Neural progenitor cell (in vitro differentiated cells): Measurements from ENCODE around the gene ZNF343. TPM values are rescaled to one million over a fixed set of nuclear protein-coding genes. Genes with fewer than 3 reads are reported as not detected.
"Not testable (repeated sequence)": the region's sequence is repeated elsewhere in the genome, so short reads cannot be mapped to it uniquely, and the experiment has no call there.

ENCODE experiments used
- DNase-seq: peaks from one replicate; pipeline ENCODE4 v3.0.0-alpha.2; 2016; ENCODE audit warnings: low spot score
- H2AFZ ChIP-seq: fragments of 200-600 bp; sonication (generic); replicated peaks from 2 replicates; pipeline ENCODE4 v1.6.1; 2016; ENCODE audit warnings: antibody characterized with exemption
- H3F3A ChIP-seq: fragments of 200-600 bp; sonication (generic); 2 replicates; pipeline ENCODE4 v1.6.1; 2016; ENCODE audit warnings: antibody characterized with exemption, low read depth
- H3K27ac ChIP-seq: fragments of 200-600 bp; sonication (generic); 2 replicates; pipeline ENCODE4 v1.5.1; 2016; ENCODE audit warnings: mild to moderate bottlenecking
- H3K27me3 ChIP-seq: fragments of 200-600 bp; sonication (generic); 2 replicates; pipeline ENCODE4 v1.6.1; 2016; ENCODE audit warnings: mild to moderate bottlenecking, moderate library complexity
- H3K36me3 ChIP-seq: fragments of 200-600 bp; sonication (generic); 2 replicates; pipeline ENCODE4 v1.5.1; 2016
- H3K4me1 ChIP-seq: fragments of 200-600 bp; sonication (generic); 2 replicates; pipeline ENCODE4 v1.6.1; 2016; ENCODE audit warnings: mixed run types
- H3K4me2 ChIP-seq: fragments of 200-600 bp; sonication (generic); 2 replicates; pipeline ENCODE4 v1.6.1; 2016
- H3K4me3 ChIP-seq: fragments of 200-600 bp; sonication (generic); 2 replicates; pipeline ENCODE4 v1.5.1; 2016
- H3K79me2 ChIP-seq: fragments of 200-600 bp; sonication (generic); 2 replicates; pipeline ENCODE4 v1.6.1; 2016; ENCODE audit warnings: low read depth
- H3K9ac ChIP-seq: fragments of 200-600 bp; sonication (generic); 2 replicates; pipeline ENCODE4 v1.6.1; 2016
- H3K9me3 ChIP-seq: fragments of 200-600 bp; sonication (generic); 2 replicates; pipeline ENCODE4 v1.5.1; 2016; ENCODE audit warnings: low read depth
- H4K20me1 ChIP-seq: fragments of 200-600 bp; sonication (generic); 2 replicates; pipeline ENCODE4 v1.6.1; 2016; ENCODE audit warnings: low read depth
- H3K27ac Mint-ChIP-seq: 3 replicates; pipeline ENCODE4 v1.8.0; 2021; ENCODE audit warnings: mixed read lengths
- H3K27me3 Mint-ChIP-seq: 2 replicates; pipeline ENCODE4 v1.8.0; 2022; ENCODE audit warnings: low read depth, mild to moderate bottlenecking, inconsistent platforms, moderate library complexity, mixed read lengths; ENCODE audit not compliant: insufficient read depth
- H3K36me3 Mint-ChIP-seq: 3 replicates; pipeline ENCODE4 v1.8.0; 2021; ENCODE audit warnings: mixed read lengths
- H3K4me1 Mint-ChIP-seq: 3 replicates; pipeline ENCODE4 v1.8.0; 2021; ENCODE audit warnings: mixed read lengths
- H3K4me3 Mint-ChIP-seq: 3 replicates; pipeline ENCODE4 v1.8.0; 2021; ENCODE audit warnings: mild to moderate bottlenecking, moderate library complexity, mixed read lengths
- H3K9me3 Mint-ChIP-seq: 3 replicates; pipeline ENCODE4 v1.8.0; 2020; ENCODE audit warnings: mixed read lengths
- CTCF ChIP-seq: fragments of 200-600 bp; sonication (generic); IDR thresholded peaks from 2 replicates; pipeline ENCODE4 v1.5.1; 2017; ENCODE audit warnings: antibody characterized with exemption, mild to moderate bottlenecking
- EZH2 ChIP-seq: fragments of 200-600 bp; sonication (generic); IDR thresholded peaks from 2 replicates; pipeline ENCODE4 v1.6.1; 2017; ENCODE audit warnings: antibody characterized with exemption, mild to moderate bottlenecking, moderate library complexity
- EZH2phosphoT487 ChIP-seq: fragments of 200-600 bp; sonication (generic); IDR thresholded peaks from 2 replicates; pipeline ENCODE4 v1.6.1; 2017; ENCODE audit warnings: antibody characterized with exemption
- total RNA-seq: library from RNA; depleted of rRNA; stranded (reverse); fragments of >200 nt; gene quantifications from 2 replicates; pipeline ENCODE4 v1.2.3, GENCODE V29; 2015; ENCODE audit warnings: low replicate concordance

ZNF343 gene
- total RNA-seq, 1 donor from 2014 or later, result 7.4 TPM

- no peaks in the 10 kb centered on the region for H3K36me3 Mint-ChIP-seq
- H3K9me3 Mint-ChIP-seq, result no peaks in the 10 kb centered on the region
- DNase-seq, result peak; percentile 31
- Histone ChIP-seq H3K79me2 (no peaks in the 10 kb centered on the region), H3K4me3 (no peak overlapping the region), H3K36me3 (no peaks in the 10 kb centered on the region), H3K27me3 (peaks cover 62% of the 10 kb centered on the region), H3K4me2 (no peak overlapping the region), H3K27ac (no peak overlapping the region), H3K9ac (no peak overlapping the region), H3K9me3 (no peaks in the 10 kb centered on the region), H4K20me1 (no peaks in the 10 kb centered on the region), H3F3A (no peaks in the 10 kb centered on the region), H3K4me1 (peaks cover 9% of the 10 kb centered on the region), H2AFZ (no peak overlapping the region)
- no peak for TF ChIP-seq EZH2phosphoT487
- no peak for TF ChIP-seq CTCF
- no peak for TF ChIP-seq EZH2
- peaks cover 14% of the 10 kb centered on the region for H3K4me1 Mint-ChIP-seq
- no peak overlapping the region for H3K27ac Mint-ChIP-seq
- H3K27me3 Mint-ChIP-seq, result peaks cover 14% of the 10 kb centered on the region
- H3K4me3 Mint-ChIP-seq, result no peak overlapping the region
Measured at GRCh38 chr20:2528671-2529271, 20.1 kb upstream of the ZNF343 start.

- Mint-ChIP-seq H3K27me3 (peaks cover 12% of the 10 kb centered on the region), H3K27ac (no peak overlapping the region), H3K9me3 (no peaks in the 10 kb centered on the region), H3K36me3 (no peaks in the 10 kb centered on the region), H3K4me3 (no peak overlapping the region), H3K4me1 (peaks cover 7% of the 10 kb centered on the region)
- peaks cover 6% of the 10 kb centered on the region for H3K4me1 ChIP-seq
- H3F3A ChIP-seq, result no peaks in the 10 kb centered on the region
- no peak overlapping the region for H3K9ac ChIP-seq
- H3K4me2 ChIP-seq, result no peak overlapping the region
- no peak overlapping the region for H3K27ac ChIP-seq
- H3K79me2 ChIP-seq, result no peaks in the 10 kb centered on the region
- no peaks in the 10 kb centered on the region for H4K20me1 ChIP-seq
- no peak overlapping the region for H3K4me3 ChIP-seq
- no peaks in the 10 kb centered on the region for H3K36me3 ChIP-seq
- no peak overlapping the region for H2AFZ ChIP-seq
- no peak for DNase-seq
- no peak for TF ChIP-seq EZH2phosphoT487
- no peak for TF ChIP-seq CTCF
- TF ChIP-seq EZH2, result no peak
- H3K27me3 ChIP-seq, result peaks cover 72% of the 10 kb centered on the region
- H3K9me3 ChIP-seq, result no peaks in the 10 kb centered on the region
Measured at GRCh38 chr20:2527762-2528161, 19.0 kb upstream of the ZNF343 start.

GRCh38 chr20:2526218-2526583 is 17.5 kb upstream of the ZNF343 start:
- not testable (repeated sequence) for H3K9me3 Mint-ChIP-seq, H4K20me1 ChIP-seq, H3F3A ChIP-seq, H3K4me2 ChIP-seq, H3K27ac ChIP-seq, H3K4me1 ChIP-seq, H3K9ac ChIP-seq, H3K36me3 Mint-ChIP-seq, H3K4me3 ChIP-seq, H3K27ac Mint-ChIP-seq, H3K79me2 ChIP-seq, H3K36me3 ChIP-seq, H2AFZ ChIP-seq, H3K9me3 ChIP-seq, DNase-seq
- Mint-ChIP-seq H3K4me1 (peaks cover 10% of the 10 kb centered on the region), H3K27me3 (peaks cover 15% of the 10 kb centered on the region), H3K4me3 (peak overlapping the region; percentile 50)
- H3K27me3 ChIP-seq, result peaks cover 88% of the 10 kb centered on the region

GRCh38 chr20:2524709-2525506 is 16.2 kb upstream of the ZNF343 start:
- Histone ChIP-seq H3K4me1 (peaks cover 6% of the 10 kb centered on the region), H3K79me2 (no peaks in the 10 kb centered on the region), H4K20me1 (no peaks in the 10 kb centered on the region), H3K9me3 (no peaks in the 10 kb centered on the region), H2AFZ (peak overlapping the region; percentile 99), H3K9ac (no peak overlapping the region), H3K27me3 (peaks cover 95% of the 10 kb centered on the region), H3K4me3 (peak overlapping the region; percentile 89), H3F3A (no peaks in the 10 kb centered on the region), H3K36me3 (no peaks in the 10 kb centered on the region), H3K27ac (no peak overlapping the region), H3K4me2 (peak overlapping the region; percentile 93)
- TF ChIP-seq CTCF (peak; percentile 2), EZH2 (no peak)
- H3K9me3 Mint-ChIP-seq, result no peaks in the 10 kb centered on the region
- H3K27ac Mint-ChIP-seq, result peak overlapping the region; percentile 80
- H3K36me3 Mint-ChIP-seq, result no peaks in the 10 kb centered on the region
- H3K4me3 Mint-ChIP-seq, result peak overlapping the region; percentile 92
- H3K27me3 Mint-ChIP-seq, result peaks cover 15% of the 10 kb centered on the region
- DNase-seq, result peak; percentile 80
- peaks cover 10% of the 10 kb centered on the region for H3K4me1 Mint-ChIP-seq
